Activated CD4-positive, alpha-beta T cell treated with anti-CD3 and anti-CD28 coated beads, Interleukin-2, amount 50 U/mL, for 4 hours (primary cell): ENCODE data around the gene EPB42.
"Not testable (repeated sequence)": the region's sequence is repeated elsewhere in the genome, so short reads cannot be mapped to it uniquely, and the experiment has no call there.

Source experiments
- DNase-seq, 2 experiments: peaks; one replicate each; pipeline ENCODE4 v3.0.0-alpha.2; 2020

Gene EPB42

DNA sequence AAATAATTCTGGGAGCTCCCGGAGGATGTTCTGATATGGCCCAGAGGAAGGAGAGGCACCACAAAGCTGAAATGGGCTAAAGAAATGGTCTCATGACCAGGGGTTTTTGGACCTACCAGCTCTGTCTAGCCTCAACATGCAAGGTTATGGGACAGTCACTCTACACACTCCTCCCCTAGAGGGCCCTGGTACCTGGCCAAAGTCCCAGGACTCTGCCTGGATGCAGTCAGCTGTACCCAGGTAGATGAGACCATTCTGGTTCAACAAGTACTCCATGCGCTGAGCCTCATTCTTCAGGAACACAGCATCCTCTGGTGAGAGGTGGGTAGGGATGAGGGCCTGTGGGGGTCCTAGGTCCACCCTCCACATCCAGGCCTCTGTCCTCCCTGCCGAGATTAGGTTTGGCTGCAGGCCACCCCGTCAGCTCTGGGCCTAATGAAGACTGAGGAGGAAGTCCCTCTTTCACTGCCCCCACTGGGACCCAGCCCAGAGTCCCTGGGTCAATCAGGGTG lies 9.5 kb downstream of the EPB42 start:
- no peak for DNase-seq

DNA sequence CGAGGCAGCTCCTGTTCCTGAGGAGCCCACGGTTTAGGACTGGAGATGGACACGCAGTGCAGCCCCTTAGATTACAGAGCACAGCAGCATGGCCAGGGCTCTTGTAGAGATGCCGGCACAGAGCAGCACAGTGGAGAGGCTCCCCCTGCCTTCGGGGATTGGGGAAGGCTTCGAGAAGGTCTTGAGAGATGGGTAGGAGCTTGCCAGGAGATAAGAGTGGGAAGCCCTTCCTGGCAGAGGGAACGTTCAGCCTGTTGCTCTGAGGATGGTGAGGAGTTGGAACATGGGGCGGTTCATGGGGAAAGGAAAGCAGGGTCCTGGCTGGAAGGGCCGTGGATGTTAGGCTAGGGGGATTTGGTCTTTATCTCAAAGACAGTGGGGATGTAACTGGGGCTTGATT lies 10.0 kb downstream of the EPB42 start:
- DNase-seq, result no peak

- no peak for DNase-seq
Observed at GRCh38 chr15:43210172-43210745, 10.6 kb downstream of the EPB42 start.

DNA sequence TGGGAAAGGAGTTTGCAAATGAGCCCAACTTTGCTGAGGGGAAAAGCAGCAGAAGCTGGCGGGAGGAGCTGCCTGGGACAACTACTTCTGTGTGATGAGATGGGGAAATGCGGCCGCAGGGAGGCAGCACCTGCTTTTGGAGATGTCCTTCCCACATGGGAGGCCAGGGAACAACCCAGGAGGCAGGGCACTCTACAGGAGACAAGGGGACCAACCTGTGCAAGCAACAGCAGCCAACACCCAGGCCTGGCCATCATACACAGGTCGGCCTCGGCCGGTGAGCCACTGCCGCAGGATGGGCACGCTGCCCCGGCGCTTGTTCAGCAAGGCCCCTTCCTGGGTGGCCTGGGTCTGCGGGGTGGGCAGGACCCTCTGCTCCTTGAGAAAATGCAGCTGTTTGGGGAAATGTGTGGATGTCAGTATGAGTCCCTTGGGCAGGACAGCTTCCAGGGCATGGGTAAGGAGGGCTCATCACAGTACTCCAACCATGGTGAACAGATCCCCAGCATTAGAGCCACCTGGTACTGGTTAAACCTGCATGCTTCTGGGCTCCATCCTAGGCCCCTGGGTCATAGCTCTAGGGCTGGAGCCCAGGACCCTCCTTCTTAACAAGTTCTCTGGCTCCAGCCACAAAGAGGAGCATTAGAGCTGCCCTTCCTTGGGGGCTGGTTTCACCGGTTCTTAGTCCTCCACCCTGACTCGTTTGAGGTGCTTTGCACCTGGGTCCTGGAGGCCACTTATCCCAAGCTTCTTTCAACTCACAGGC lies 11.6 kb downstream of the EPB42 start:
- DNase-seq, result no peak

DNA sequence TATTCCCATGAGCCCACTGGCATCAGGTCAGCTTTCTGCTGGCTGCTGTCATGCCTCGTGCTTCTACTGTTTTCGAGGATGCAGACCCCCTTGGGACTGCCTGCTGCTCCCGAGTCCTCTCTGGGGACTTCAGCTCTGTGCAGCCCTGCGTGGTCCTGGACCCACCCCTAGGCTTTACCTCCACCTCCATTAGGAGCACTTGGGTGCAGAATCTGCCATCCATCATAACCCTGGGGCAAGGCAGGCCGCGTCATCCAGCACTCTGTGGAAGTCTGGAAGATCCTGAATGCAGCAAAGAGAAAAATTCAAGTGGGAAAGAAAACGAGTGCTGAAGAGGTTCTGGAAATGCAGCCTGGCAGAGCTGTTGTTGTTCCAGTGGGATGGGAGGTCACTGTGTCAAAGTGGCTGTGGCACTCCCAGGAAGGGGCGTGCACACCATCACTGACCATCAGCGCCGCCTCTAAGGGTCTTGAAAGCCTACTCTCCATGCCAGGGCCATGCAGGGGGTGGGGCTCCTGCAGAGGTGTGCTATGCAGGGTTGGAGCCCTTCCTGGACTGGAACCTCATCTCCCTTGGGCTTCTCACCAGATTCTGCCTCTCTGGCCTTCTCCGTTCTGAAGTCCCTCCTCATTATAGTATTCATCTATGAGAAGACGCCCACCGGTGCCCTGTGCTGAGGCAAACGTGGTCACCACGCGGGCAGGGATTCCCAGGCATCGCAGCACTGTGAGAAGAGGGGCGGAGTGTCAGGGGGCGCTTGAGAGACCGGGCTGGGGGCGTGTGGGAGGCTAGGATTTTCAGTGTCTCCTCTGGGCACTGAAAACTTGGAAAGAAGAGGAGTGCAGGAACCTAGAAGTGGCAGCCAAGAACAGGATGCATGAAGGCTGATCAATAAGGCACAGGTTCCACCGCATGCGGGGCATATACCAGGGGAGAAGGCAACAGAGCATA lies 12.5 kb downstream of the EPB42 start:
- no peak for DNase-seq

DNA sequence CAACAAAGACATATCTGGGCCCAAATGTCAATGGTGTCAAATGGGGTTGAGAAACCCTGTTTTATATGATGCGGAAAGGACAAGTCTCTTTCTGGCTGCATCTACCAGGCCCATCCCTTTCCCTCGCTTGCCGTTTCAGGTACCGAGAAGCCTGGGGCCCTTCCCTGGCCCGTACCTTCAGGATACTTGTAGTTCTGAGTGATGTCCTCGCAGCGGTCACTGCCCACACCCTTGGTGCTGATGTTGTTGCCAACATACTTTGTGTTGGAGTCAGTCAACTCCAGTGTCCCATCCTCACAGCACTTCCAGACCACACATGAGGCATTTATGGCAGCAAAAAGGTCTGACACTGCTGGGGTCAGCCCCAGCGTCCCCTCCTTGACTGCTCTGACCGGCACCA lies 13.8 kb downstream of the EPB42 start:
- DNase-seq, result no peak

DNA sequence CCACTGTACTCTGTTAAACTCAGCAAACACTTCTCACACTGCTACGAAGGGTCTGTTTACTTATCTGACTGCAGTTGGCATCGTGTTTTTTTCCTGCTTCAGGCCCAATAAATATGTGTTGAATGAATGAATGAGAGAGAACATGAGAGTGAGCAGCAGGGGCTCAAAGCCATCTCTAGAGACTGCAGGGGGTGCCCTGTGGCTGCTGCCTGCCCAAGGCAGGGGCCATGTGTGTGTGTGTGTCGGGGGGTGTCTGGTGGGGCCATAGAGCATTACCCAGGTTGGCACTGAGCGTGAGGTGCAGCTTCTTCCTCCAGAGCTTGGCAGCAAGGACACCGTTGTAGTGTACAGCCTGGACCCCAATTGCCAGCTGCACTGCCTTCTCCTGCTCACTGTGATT lies 14.8 kb downstream of the EPB42 start:
- no peak for DNase-seq

DNA sequence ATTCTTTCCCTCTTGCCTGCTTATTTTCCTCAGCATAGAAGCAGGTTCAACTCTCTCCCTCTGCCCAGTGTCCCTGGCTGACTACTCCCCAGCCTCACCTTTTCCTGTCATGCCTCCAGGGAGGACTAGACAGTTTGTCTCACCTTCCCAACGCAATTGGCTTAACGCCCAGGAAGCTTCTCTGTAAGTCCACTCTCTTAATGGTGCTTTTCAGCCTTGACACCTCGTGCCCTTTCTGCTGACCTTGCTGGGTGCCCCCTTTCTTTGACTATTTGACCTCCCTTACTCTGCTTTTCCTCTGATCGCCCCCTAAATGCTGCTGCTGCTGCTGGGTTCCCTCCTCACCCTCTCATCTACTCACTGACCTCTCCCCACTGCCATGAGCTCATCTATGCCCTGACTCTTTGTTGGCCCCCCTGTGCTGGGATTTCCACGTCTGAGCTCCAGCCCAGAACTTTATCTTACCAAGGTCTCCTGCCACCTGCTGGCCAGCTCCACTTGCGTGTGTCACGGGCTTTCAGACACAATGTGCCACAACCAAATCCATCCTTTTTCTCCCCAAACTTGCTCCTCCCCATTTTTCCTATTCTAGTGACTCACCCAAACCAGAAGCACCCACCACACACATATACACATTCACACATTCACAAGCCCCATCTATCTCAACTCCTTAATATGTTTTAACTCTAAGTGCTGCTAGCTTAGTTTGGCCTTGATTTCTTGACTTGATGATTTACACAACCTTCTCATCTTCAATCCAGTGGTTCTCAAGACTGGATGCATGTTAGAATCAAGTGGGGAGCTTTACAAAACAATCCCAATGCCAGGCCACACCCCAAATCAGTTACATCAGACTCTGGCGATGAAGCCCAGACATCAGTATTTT lies 16.6 kb downstream of the EPB42 start:
- DNase-seq, result peak; percentile 29 to 31

DNA sequence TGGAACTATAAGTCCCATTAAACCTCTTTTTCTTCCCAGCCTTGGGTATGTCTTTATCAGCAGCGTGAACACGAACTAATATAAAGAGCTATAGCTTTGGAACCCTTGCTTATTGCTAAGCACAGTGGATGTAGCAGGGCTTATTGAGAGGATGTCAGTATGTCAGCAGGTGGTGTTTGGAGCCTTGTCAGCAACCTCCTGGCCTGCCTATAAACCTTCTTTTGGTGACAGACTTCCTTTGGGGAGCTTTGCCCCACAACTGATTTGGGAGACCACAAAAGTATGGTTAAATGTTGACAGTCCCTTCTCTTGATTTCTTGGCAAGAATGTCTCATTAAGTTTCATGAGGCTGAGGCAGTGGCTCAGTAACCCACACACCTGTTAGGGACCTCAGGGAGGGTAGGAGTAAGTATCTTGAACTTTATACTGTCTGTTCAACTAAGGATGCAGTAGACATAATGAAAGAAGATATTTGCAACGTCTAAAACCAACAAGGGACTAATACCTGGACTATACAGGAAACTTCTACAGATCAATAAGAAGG lies 20.8 kb downstream of the EPB42 start:
- no peak for DNase-seq

GRCh38 chr15:43198992-43199391 lies 21.8 kb downstream of the EPB42 start:
- no peak for DNase-seq

DNA sequence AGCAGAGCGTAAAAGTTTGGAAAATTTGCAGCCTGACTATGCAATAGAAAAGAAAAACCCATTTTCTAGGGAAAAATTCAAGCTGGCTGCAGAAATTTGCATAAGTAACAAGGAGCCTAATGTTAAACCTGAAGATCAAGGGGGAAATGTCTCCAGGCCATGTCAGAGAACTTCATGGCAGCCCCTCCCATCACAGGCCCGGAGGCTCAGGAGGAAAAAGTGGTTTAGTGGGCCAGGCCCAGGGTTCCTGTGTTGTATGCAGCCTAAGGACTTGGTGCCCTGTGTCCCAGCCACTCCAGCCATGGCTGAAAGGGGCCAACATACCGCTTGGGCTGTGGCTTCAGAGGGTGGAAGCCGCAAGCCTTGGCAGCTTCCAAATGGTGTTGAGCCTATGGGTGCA lies 22.3 kb downstream of the EPB42 start:
- not testable (repeated sequence) for DNase-seq

GRCh38 chr15:43197773-43198172 lies 23.0 kb downstream of the EPB42 start:
- DNase-seq, result not testable (repeated sequence)

GRCh38 chr15:43196760-43197548 lies 23.9 kb downstream of the EPB42 start:
- no peak for DNase-seq

GRCh38 chr15:43194795-43195194 lies 26.0 kb downstream of the EPB42 start:
- no peak for DNase-seq

- DNase-seq, result no peak
Observed at GRCh38 chr15:43193710-43194109, 27.1 kb downstream of the EPB42 start.

- DNase-seq, result no peak
Observed at GRCh38 chr15:43190178-43190577, 30.6 kb downstream of the EPB42 start.

GRCh38 chr15:43189296-43189695 lies 31.5 kb downstream of the EPB42 start:
- DNase-seq, result no peak

DNA sequence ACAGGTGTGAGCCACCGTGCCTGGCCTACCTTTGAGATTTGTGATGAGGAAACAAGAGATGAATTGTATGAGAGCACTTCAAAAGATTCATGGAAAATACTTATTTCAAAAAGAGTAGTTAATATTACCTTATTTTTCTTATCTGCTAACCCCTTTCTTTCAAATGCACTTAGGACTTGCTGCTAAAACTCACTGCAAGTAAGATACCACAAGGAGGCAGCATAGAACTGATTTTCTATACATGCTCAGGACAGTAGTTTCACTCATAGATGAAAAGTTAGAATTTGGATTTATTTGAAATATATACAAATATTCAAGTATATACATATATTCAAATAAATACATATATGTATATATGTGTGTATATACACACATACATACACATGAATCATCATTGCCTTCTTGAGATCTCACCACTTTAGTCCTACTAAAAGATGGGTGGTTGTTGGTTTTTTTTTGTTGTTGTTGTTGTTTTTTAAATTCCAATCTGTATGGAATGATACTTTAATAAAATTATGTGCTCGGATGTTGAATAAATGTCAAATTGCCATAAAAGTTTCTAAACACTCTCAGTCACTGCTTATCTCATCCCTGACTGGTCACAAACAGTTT lies 33.2 kb downstream of the EPB42 start:
- no peak for DNase-seq

GRCh38 chr15:43186003-43186353 lies 34.8 kb downstream of the EPB42 start:
- DNase-seq, result no peak

DNA sequence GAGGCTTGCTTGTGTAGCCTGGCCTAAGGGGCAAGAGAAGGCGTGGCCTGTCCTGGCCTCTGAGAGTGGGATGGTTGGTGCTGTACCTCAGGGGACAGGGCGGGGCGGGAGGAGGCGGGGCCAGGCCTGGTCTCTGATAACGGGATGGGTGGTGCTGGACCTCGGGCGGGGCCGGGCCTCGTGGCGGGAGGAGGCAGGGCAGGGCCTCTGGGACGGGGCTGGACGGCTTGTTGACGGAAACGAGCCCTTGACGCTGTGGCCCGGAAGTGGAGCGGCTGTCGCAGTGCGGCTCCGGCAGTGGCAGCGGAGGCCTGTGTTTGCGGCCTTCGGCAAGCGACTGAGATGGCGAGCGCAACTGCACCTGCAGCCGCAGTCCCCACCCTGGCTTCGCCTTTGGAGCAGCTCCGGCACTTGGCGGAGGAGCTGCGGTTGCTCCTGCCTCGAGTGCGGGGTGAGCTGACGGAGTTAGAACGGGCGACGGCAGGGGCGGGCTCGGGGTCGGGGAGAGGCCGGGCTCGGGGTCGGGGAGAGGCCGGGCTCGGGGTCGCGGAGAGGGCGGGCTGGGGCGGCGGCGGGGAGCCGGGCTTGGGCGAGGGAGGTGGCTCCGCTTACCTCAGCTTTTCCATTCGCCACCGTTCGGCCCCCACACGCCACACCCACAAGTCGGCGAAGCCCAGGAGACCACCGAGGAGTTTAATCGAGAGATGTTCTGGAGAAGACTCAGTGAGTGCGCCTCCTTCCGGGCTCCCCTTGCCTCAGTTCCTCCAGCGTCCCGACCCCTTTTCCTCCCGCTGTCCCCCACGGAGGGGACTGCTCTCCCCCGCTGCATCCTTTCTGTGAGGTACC lies 35.4 kb downstream of the EPB42 start, which contains the start of gene CCNDBP1:
CCNDBP1 (plus strand) TSS at position 247 of the 846 bp plus-strand sequence; CDS start at position 343, 96 bp downstream.
- DNase-seq, result peak; percentile 72 to 74
